ENCODE results near the gene LCP2.

Gene LCP2

DNA sequence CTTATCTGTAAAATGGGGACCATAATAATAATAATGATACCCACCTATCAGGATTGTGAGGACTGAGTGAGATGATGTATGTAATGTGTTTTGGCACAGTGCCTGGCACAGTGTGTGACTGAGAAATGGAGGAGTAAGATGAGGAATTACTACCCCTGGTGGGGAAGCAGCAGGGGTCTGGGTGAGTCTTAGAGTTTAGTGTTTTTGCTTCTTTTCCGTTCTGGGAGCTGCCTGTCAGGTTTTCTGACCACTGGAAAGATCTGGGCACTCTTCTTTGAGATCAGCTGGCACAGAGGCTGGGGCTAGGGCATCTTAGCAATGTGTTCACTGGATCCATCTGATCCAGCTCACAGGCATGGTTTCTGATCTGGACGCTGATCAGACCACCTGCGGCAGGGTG lies 8.5 kb downstream of the LCP2 start:
- Histone ChIP-seq H3K36me3 (ENCODE audit: control insufficient read depth, insufficient read depth, low read length) (no peaks in the 10 kb centered on the region), H3K4me1 (ENCODE audit: control insufficient read depth, insufficient read depth, low read length) (no peaks in the 10 kb centered on the region), H3K4me3 (ENCODE audit: low read length) (no peak overlapping the region), H3K27me3 (ENCODE audit: control insufficient read depth, insufficient read depth, low read length) (no peaks in the 10 kb centered on the region), H3K27ac (ENCODE audit: low read depth, low read length) (no peak overlapping the region), H3K9ac (ENCODE audit: low read length) (no peak overlapping the region)

DNA sequence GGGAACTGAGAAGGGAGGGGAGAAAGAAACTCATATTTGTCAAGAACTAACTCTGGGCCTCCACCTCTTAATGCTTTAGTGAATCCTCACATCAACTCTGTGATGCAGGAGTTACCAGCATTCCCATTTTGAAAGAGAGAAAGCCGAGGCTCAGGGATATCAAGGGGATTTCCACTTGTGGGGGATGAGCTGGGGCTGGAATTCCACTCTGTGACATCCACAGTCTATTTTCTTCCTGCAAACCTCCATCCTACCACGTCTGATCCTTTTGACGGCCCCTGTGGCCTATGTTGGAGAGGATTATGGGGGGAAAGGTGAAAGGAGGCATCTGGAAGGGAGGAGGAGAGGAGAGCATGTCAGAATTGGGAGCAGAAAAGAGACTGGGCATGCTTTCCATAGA lies 9.0 kb downstream of the LCP2 start:
- Histone ChIP-seq H3K4me1 (ENCODE audit: control insufficient read depth, insufficient read depth, low read length) (no peaks in the 10 kb centered on the region), H3K36me3 (ENCODE audit: control insufficient read depth, insufficient read depth, low read length) (no peaks in the 10 kb centered on the region), H3K27me3 (ENCODE audit: control insufficient read depth, insufficient read depth, low read length) (no peaks in the 10 kb centered on the region), H3K4me3 (ENCODE audit: low read length) (no peak overlapping the region), H3K9ac (ENCODE audit: low read length) (no peak overlapping the region), H3K27ac (ENCODE audit: low read depth, low read length) (no peak overlapping the region)

DNA sequence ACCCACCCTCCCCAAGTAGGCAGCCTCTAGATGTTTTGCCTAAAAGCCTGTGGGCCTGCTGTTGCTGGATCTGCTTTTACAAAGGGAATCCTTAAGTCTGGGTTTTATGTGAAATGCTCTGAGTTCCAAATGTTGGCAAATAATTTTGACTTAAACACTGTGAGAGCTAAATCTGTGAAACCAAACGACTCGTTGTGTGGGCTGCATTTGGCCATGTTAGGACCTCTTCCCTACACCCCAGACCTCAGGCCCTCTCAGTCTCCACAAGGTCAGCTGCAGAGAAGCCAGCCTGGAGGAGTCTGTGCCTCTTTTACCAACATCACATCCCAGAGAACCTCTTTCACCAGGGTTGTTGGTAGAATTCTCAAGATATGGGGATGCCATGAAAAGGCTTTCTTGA lies 9.4 kb downstream of the LCP2 start:
- H3K4me1 ChIP-seq (ENCODE audit: control insufficient read depth, insufficient read depth, low read length) = no peaks in the 10 kb centered on the region
- H3K4me3 ChIP-seq (ENCODE audit: low read length) = no peak overlapping the region
- no peak overlapping the region for H3K27ac ChIP-seq (ENCODE audit: low read depth, low read length)
- no peaks in the 10 kb centered on the region for H3K27me3 ChIP-seq (ENCODE audit: control insufficient read depth, insufficient read depth, low read length)
- no peaks in the 10 kb centered on the region for H3K36me3 ChIP-seq (ENCODE audit: control insufficient read depth, insufficient read depth, low read length)
- no peak overlapping the region for H3K9ac ChIP-seq (ENCODE audit: low read length)

DNA sequence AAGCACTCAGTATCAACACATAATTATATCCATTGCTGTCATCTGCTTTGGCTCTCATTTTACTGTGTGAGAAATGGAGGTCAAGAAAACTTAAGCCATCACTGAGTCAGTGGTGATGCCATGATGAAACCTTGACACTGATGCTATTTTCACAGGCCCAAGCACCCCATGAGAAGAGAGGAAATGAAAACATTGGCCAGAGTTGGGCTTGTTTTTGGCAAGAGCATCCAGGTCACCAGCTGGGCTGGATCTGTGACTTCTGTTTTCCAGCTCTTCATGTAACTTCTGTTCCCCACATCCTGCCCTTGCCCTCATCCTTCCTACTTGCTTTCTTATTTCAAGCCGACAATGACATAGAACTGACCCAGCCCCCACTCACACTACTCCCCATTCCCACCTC lies 10.0 kb downstream of the LCP2 start:
- H3K36me3 ChIP-seq (ENCODE audit: control insufficient read depth, insufficient read depth, low read length) = no peaks in the 10 kb centered on the region
- H3K27ac ChIP-seq (ENCODE audit: low read depth, low read length) = no peak overlapping the region
- H3K4me1 ChIP-seq (ENCODE audit: control insufficient read depth, insufficient read depth, low read length) = no peaks in the 10 kb centered on the region

DNA sequence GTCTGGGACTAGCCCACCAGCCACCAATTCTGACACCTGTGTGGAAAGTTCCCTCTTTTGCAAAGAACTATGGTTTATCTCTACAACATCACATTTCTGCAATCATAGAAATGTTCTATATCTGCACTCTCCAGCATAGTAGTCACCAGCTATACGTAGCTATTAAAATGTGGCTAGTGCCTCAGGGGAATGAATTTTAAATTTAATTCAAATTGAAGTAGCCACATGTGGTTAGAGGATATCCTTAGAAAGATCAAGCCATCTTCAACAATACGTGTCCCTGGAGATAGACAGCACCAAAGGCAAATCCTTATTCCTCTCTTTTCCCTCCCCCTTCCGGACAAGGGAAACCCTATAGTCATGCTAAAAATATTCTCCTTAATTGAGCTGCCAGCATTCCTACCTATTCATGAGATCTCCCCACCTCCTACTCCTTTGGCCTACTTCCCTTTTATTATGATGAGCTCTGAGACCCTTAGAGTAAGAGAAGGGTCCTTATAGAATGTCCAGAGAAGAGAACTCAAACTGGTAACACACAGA lies 11.1 kb downstream of the LCP2 start:
- Histone ChIP-seq H3K27me3 (ENCODE audit: control insufficient read depth, insufficient read depth, low read length) (no peaks in the 10 kb centered on the region), H3K4me3 (ENCODE audit: low read length) (no peak overlapping the region), H3K4me1 (ENCODE audit: control insufficient read depth, insufficient read depth, low read length) (no peaks in the 10 kb centered on the region), H3K36me3 (ENCODE audit: control insufficient read depth, insufficient read depth, low read length) (no peaks in the 10 kb centered on the region), H3K9ac (ENCODE audit: low read length) (no peak overlapping the region), H3K27ac (ENCODE audit: low read depth, low read length) (no peak overlapping the region)

More for the DNA sequence above, 10.0 kb downstream of the LCP2 start:
- Histone ChIP-seq H3K4me3 (ENCODE audit: low read length) (no peak overlapping the region), H3K27me3 (ENCODE audit: control insufficient read depth, insufficient read depth, low read length) (no peaks in the 10 kb centered on the region), H3K9ac (ENCODE audit: low read length) (no peak overlapping the region)

DNA sequence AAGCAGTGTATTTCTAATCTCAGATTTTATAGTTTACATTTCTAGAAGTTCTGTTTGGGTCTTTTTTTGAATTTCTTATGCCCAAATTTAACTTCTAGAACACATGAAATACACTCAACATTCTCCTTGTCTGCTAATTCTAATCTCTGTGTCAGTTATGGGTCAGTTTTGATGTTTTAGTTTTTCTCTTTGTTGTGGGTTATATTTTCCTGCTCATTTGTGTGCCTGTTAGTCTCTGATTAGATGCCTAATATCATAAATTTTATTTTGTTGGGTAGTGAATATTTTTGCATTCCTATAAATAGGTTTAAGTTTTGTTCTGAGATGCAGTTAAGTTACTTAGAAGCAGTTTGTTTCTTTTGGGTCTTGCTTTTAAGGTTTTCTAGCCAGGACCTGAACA lies 12.4 kb downstream of the LCP2 start:
- no peak overlapping the region for H3K9ac ChIP-seq (ENCODE audit: low read length)
- no peak overlapping the region for H3K4me3 ChIP-seq (ENCODE audit: low read length)
- peaks cover under 1% of the 10 kb centered on the region for H3K4me1 ChIP-seq (ENCODE audit: control insufficient read depth, insufficient read depth, low read length)
- no peak overlapping the region for H3K27ac ChIP-seq (ENCODE audit: low read depth, low read length)
- no peaks in the 10 kb centered on the region for H3K27me3 ChIP-seq (ENCODE audit: control insufficient read depth, insufficient read depth, low read length)
- H3K36me3 ChIP-seq (ENCODE audit: control insufficient read depth, insufficient read depth, low read length) = no peaks in the 10 kb centered on the region

DNA sequence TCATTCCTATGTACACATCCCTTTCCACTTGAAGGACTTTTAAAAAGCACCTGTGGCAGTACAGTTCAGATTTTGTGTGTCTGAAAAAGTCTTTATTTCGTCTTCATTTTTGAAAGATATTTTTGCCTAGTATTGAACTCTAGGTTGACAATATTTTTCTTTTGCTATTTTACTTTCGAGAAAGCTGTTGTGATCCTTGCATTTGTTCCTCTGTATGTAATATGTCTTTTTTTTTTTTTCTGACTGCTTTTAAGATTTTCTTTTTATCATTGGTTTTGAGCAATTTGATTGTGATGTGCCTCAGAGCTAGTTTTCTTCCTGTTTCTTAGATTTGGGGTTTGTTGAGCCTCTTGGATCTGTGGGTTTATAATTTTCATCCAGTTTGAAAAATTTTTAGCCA lies 13.3 kb downstream of the LCP2 start:
- no peak overlapping the region for H3K9ac ChIP-seq (ENCODE audit: low read length)

DNA sequence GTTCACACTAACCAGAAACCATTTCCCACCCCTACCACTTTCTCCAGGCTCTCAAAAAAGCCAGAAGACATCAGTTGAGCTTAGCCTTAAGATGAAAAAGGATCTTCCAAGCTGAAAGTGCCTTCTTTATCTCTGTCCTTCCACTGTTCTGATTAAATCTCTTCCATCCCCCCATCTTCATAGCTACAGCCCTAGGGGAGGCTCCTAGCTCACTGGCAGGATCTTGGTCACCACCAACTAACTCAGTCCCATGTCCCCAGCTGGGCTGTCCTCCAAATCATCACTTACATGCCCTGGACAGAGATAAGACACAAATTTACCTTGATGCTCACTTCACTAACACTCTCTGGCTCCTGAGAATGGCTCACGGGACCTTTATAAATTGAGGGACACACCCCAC lies 14.3 kb downstream of the LCP2 start:
- H3K27me3 ChIP-seq (ENCODE audit: control insufficient read depth, insufficient read depth, low read length) = no peaks in the 10 kb centered on the region
- no peak overlapping the region for H3K4me3 ChIP-seq (ENCODE audit: low read length)
- H3K36me3 ChIP-seq (ENCODE audit: control insufficient read depth, insufficient read depth, low read length) = no peaks in the 10 kb centered on the region
- peaks cover 5% of the 10 kb centered on the region for H3K4me1 ChIP-seq (ENCODE audit: control insufficient read depth, insufficient read depth, low read length)
- no peak overlapping the region for H3K9ac ChIP-seq (ENCODE audit: low read length)
- no peak overlapping the region for H3K27ac ChIP-seq (ENCODE audit: low read depth, low read length)

More for the DNA sequence above, 13.3 kb downstream of the LCP2 start:
- Histone ChIP-seq H3K27me3 (ENCODE audit: control insufficient read depth, insufficient read depth, low read length) (no peaks in the 10 kb centered on the region), H3K4me1 (ENCODE audit: control insufficient read depth, insufficient read depth, low read length) (peaks cover 5% of the 10 kb centered on the region), H3K27ac (ENCODE audit: low read depth, low read length) (no peak overlapping the region), H3K4me3 (ENCODE audit: low read length) (no peak overlapping the region), H3K36me3 (ENCODE audit: control insufficient read depth, insufficient read depth, low read length) (no peaks in the 10 kb centered on the region)

DNA sequence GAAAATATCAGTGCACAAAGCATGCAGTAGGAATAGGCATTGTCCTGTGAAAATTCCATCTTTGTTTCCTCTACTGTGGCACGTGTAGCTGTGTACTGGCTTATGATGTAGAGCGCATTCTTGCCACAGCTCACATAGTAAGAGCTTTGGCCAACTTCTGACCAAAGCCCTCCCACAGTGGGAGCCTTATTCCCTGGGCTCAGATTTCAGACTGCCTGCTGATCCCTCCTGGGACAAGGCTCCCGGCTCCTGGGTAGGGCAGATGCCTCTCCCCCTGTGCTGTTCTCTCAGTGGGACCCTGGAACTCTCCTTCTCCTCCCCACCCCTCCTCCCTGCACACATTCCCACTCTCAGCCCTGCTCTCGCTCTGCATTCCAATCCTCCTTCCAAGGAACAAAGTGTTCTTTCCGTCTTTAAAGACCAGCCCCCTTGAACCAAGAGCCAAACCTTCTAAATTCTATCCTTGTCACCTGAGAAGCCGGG lies 17.5 kb downstream of the LCP2 start:
- no peaks in the 10 kb centered on the region for H3K27me3 ChIP-seq (ENCODE audit: control insufficient read depth, insufficient read depth, low read length)
- H3K27ac ChIP-seq (ENCODE audit: low read depth, low read length) = no peak overlapping the region
- no peaks in the 10 kb centered on the region for H3K36me3 ChIP-seq (ENCODE audit: control insufficient read depth, insufficient read depth, low read length)
- peaks cover 5% of the 10 kb centered on the region for H3K4me1 ChIP-seq (ENCODE audit: control insufficient read depth, insufficient read depth, low read length)
- no peak overlapping the region for H3K9ac ChIP-seq (ENCODE audit: low read length)
- no peak overlapping the region for H3K4me3 ChIP-seq (ENCODE audit: low read length)

DNA sequence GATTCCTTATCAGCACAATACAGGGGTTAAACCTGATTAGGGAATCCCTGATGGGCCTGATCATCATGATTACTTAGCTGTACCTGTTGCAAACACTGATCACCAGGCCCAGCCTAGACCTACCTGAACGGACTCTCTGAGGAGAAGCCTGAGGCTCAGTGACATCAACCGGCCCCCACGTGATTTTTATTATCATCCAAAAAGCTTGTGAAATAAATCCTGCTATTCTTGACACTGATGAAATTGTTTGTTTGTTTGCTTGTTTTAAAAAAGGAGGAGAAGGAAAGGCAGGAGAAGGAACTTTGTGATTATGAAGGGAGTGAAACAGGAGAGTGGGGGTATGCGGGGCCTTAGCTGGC lies 18.1 kb downstream of the LCP2 start:
- H3K36me3 ChIP-seq (ENCODE audit: control insufficient read depth, insufficient read depth, low read length) = no peaks in the 10 kb centered on the region
- no peak overlapping the region for H3K27ac ChIP-seq (ENCODE audit: low read depth, low read length)
- H3K27me3 ChIP-seq (ENCODE audit: control insufficient read depth, insufficient read depth, low read length) = no peaks in the 10 kb centered on the region
- peak overlapping the region; percentile 7 for H3K4me3 ChIP-seq (ENCODE audit: low read length)
- no peak overlapping the region for H3K9ac ChIP-seq (ENCODE audit: low read length)
- peaks cover 5% of the 10 kb centered on the region for H3K4me1 ChIP-seq (ENCODE audit: control insufficient read depth, insufficient read depth, low read length)

DNA sequence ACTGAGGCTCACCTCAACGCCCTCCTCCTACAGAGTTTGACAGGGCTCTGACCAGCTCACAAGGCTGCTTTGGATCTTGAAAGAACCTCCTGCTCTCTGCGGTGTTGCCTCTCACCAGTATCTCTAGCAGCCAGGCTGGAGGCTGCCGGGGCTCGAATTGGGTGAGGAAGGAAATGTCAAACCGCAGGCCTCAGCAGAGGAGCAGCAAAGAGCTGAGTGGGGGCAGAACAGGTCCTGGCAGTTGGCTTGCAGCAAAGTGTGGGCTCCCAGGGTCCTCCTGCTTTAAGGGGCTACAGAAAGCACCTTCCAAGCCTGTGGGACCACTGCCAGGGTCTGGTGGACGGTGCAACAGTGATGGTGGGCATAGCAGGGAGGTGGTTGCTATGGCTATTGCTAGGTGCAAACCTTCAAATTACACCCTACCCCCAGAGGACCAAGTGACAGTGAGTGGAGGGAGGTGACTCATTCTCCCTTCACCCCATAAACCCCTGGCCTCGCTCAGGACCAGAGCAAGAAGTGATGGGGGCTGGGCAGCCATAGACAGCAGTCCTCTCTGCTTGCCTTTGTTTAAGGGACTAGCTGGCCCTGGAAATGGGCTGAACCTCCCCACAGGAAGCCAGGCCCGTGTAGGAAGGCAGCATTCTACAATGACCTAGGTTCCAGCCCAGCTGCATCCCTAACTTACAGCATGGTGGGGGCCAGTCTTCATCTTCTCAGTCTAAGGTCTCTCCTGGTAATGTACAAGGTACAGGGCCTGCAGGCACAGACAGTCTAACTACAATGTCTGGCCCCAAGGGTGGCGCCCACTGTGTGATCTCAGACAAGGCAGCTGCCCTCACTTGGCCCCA lies 18.7 kb downstream of the LCP2 start:
- H3K9ac ChIP-seq (ENCODE audit: low read length) = no peak overlapping the region
- H3K27ac ChIP-seq (ENCODE audit: low read depth, low read length) = no peak overlapping the region
- H3K36me3 ChIP-seq (ENCODE audit: control insufficient read depth, insufficient read depth, low read length) = no peaks in the 10 kb centered on the region
- H3K27me3 ChIP-seq (ENCODE audit: control insufficient read depth, insufficient read depth, low read length) = no peaks in the 10 kb centered on the region
- peaks cover 5% of the 10 kb centered on the region for H3K4me1 ChIP-seq (ENCODE audit: control insufficient read depth, insufficient read depth, low read length)
- H3K4me3 ChIP-seq (ENCODE audit: low read length) = peak overlapping the region; percentile 7

DNA sequence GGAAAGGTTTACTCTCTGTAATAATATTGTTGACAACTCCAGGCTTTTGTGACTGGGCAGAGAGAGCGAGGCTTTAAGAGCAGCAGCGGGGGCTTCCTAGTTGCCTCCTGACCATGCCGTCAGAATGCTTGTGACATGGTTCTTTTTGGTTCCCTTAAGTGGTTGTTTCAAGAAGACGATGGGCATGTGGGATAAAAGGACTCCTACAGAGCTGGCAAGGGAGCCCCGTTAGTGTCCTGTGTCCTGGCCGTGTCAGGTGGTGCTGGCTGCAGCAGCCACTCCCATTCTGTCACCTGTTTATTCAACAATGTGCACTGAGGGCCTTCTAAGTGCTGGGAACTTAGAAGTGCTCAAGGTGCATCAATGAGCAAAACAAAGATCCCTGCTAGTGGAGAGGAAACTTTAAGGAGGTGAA lies 19.7 kb downstream of the LCP2 start:
- Histone ChIP-seq H3K27me3 (ENCODE audit: control insufficient read depth, insufficient read depth, low read length) (no peaks in the 10 kb centered on the region), H3K4me3 (ENCODE audit: low read length) (no peak overlapping the region), H3K27ac (ENCODE audit: low read depth, low read length) (no peak overlapping the region), H3K4me1 (ENCODE audit: control insufficient read depth, insufficient read depth, low read length) (peaks cover 5% of the 10 kb centered on the region), H3K36me3 (ENCODE audit: control insufficient read depth, insufficient read depth, low read length) (no peaks in the 10 kb centered on the region), H3K9ac (ENCODE audit: low read length) (no peak overlapping the region)

DNA sequence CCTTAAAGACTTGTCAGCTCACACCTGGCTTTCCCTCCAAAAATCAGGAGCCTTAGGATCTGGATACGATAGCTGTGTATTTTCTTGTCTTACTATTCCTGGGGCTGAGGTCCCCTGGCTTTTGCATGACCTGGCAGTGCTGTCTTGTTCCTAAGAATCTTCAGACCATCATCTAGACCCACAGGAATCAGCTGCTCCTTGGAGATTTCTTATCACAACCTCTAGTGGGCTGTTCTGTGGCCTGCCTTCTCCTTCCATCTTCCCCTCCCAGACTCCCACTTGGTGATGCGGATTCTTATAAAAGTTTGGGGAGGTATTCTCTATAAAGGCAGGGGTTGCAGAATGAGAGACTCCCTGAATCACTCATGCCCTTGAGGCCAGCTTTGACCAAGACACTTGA lies 21.4 kb downstream of the LCP2 start:
- peaks cover 5% of the 10 kb centered on the region for H3K4me1 ChIP-seq (ENCODE audit: control insufficient read depth, insufficient read depth, low read length)
- no peaks in the 10 kb centered on the region for H3K27me3 ChIP-seq (ENCODE audit: control insufficient read depth, insufficient read depth, low read length)
- H3K4me3 ChIP-seq (ENCODE audit: low read length) = no peak overlapping the region
- no peak overlapping the region for H3K9ac ChIP-seq (ENCODE audit: low read length)
- no peaks in the 10 kb centered on the region for H3K36me3 ChIP-seq (ENCODE audit: control insufficient read depth, insufficient read depth, low read length)
- H3K27ac ChIP-seq (ENCODE audit: low read depth, low read length) = no peak overlapping the region
